ENCODE data around the gene KIAA1614. TPM values are rescaled to one million over a fixed set of nuclear protein-coding genes. Genes with fewer than 3 reads are reported as not detected.

KIAA1614 gene
- total and polyA plus RNA-seq, 10 of the 15 experiments (the other 5 are each of a cell fraction or from before 2014, with no cell fraction given) = 0.03 to 1.0 (median 0.26) TPM; not detected in 1

- no peak for ATAC-seq
- CTCF ChIA-PET = interaction anchor here (0.9 to 1.1 kb wide), 3 partner anchors 19 to 148 kb away, joined by 3 read pairs; no protein-coding TSS in a partner anchor
- H3K27ac ChIP-seq (ENCODE audit: control insufficient read depth, insufficient read depth) = peak overlapping the region; percentile 10; the same call in 1 of the 2 replicates
- SMC1A ChIA-PET (ENCODE audit: uncharacterized antibody, unreplicated experiment) = interaction anchor here (1.1 to 1.3 kb wide), 2 partner anchors 17 to 20 kb away, joined by 6 to 8 read pairs; no protein-coding TSS in a partner anchor
- H3K4me1 ChIP-seq (ENCODE audit: control insufficient read depth, insufficient read depth, low read length) = peaks cover 8% of the 10 kb centered on the region
- RAD21 ChIA-PET (ENCODE audit: unreplicated experiment) = interaction anchor here (0.6 to 1.3 kb wide), 6 partner anchors 21 to 252 kb away, joined by 3 to 11 read pairs (median 3); no protein-coding TSS in a partner anchor
- intact Hi-C loops (cut with micrococcal nuclease; ENCODE audit: unreplicated experiment) (loop anchor here (10.0 kb wide), 1 partner anchor 535 kb away; no protein-coding TSS in a partner anchor), in situ Hi-C loops (cut with MboI) (no loop called here)
- H2AFZ ChIP-seq (ENCODE audit: control insufficient read depth, low read depth, low read length) = no peak overlapping the region
- H3K9ac ChIP-seq (ENCODE audit: control insufficient read depth, insufficient read depth, low read length) = no peak overlapping the region
- POLR2A ChIA-PET = interaction anchor here (1.0 kb wide), 1 partner anchor 13 kb away, joined by 4 read pairs; no protein-coding TSS in a partner anchor
- no peak for FAIRE-seq
- no peaks in the 10 kb centered on the region for H3K9me3 ChIP-seq (replicated peaks; ENCODE audit: control insufficient read depth, insufficient read depth, low read length)
- peak overlapping the region; percentile 51 for H3K4me2 ChIP-seq (ENCODE audit: control insufficient read depth, insufficient read depth)
- no peak overlapping the region for H3K4me3 ChIP-seq
- H3K79me2 ChIP-seq (ENCODE audit: control insufficient read depth, insufficient read depth, low read length) = no peaks in the 10 kb centered on the region
- no peaks in the 10 kb centered on the region for H3K36me3 ChIP-seq (ENCODE audit: control insufficient read depth in 2 of 2, insufficient read depth in 2 of 2, low read length in 1 of 2)
- no peaks in the 10 kb centered on the region for H4K20me1 ChIP-seq (ENCODE audit: control insufficient read depth, insufficient read depth)
- H3K27me3 ChIP-seq (replicated peaks in 1 of 2; ENCODE audit: control insufficient read depth in 2 of 2, insufficient read depth in 2 of 2, low read length in 1 of 2) = no peaks in the 10 kb centered on the region
- BruUV-seq (replicated peaks) = no TSS peak
- TF ChIP-seq TAF1 (IDR thresholded peaks at IDR 0.05; ENCODE audit: borderline replicate concordance, low read depth, low read length) (no peak), ZNF592 (IDR thresholded peaks at IDR 0.05) (0 out of 2 replicates have a peak, but pooled peaks have one; percentile 58), RAD21 (IDR thresholded peaks at IDR 0.05; ENCODE audit: insufficient read depth, low read depth, low read length) (no peak), MYB (IDR thresholded peaks at IDR 0.05; ENCODE audit: borderline replicate concordance, low read depth, low read length) (no peak)
- DNase-seq (ENCODE audit: low read depth, low spot score) = no peak
- WGBS (ENCODE audit: insufficient coverage, insufficient replicate concordance, low lambda C conversion rate, missing lambda C conversion rate) = 68% methylated on average over 2 of the region's 2 CpGs
Observed at GRCh38 chr1:180889325-180889724, 23.4 kb upstream of the KIAA1614 start.

Data from GM12878 (cell line).